AG04449 (cell line): ENCODE data around the gene GPR65.
A peak's percentile ranks its signal among the peaks of the same experiment; 100 is the strongest.

ENCODE experiments used
- CTCF ChIA-PET: fragments of 350-600 bp; formaldehyde crosslinking; extraction: SDS; loops from one replicate; lab custom pipeline; 2021; ENCODE audit warnings: antibody characterized with exemption; lab: Yijun Ruan, JAX
- POLR2A ChIA-PET: fragments of 400-600, 350-600 bp; formaldehyde crosslinking; extraction: SDS; loops from one replicate; lab custom pipeline; 2020; ENCODE audit warnings: antibody characterized with exemption, inconsistent platforms; lab: Yijun Ruan, JAX
- DNase-seq: peaks from one replicate; pipeline ENCODE4 v3.0.0-alpha.2; 2010; ENCODE audit warnings: low read depth, low spot score
- H3K4me3 ChIP-seq: 2 replicates; pipeline ENCODE4 v1.5.1; 2011; ENCODE audit warnings: low read depth, mild to moderate bottlenecking, control low read depth, low read length
- TF ChIP-seq, protein P1 (sequence below): IDR thresholded peaks from one replicate; pipeline ENCODE4 v1.5.1; 2011; ENCODE audit warnings: mild to moderate bottlenecking, moderate library complexity, low read length, control low read depth, inconsistent platforms; ENCODE audit not compliant: insufficient read depth; ENCODE audit errors: missing control alignments

GPR65 gene

GRCh38 chr14:87992346-87992717 lies 12.6 kb upstream of the GPR65 start:
- POLR2A ChIA-PET, result interaction anchor here (0.6 kb wide), 1 partner anchor 297 kb away, joined by 3 read pairs; no protein-coding TSS in a partner anchor
- DNase-seq, result no peak
- H3K4me3 ChIP-seq, result peak overlapping the region; percentile 68
- TF ChIP-seq, protein P1, sequence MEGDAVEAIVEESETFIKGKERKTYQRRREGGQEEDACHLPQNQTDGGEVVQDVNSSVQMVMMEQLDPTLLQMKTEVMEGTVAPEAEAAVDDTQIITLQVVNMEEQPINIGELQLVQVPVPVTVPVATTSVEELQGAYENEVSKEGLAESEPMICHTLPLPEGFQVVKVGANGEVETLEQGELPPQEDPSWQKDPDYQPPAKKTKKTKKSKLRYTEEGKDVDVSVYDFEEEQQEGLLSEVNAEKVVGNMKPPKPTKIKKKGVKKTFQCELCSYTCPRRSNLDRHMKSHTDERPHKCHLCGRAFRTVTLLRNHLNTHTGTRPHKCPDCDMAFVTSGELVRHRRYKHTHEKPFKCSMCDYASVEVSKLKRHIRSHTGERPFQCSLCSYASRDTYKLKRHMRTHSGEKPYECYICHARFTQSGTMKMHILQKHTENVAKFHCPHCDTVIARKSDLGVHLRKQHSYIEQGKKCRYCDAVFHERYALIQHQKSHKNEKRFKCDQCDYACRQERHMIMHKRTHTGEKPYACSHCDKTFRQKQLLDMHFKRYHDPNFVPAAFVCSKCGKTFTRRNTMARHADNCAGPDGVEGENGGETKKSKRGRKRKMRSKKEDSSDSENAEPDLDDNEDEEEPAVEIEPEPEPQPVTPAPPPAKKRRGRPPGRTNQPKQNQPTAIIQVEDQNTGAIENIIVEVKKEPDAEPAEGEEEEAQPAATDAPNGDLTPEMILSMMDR, result no peak
- CTCF ChIA-PET, result interaction anchor here (1.2 to 1.4 kb wide), 2 partner anchors 12 to 47 kb away, joined by 3 to 5 read pairs; partner anchors contain the start of gene GPR65

GRCh38 chr14:87992718-87993628 lies 12.0 kb upstream of the GPR65 start, which contains the start of gene GALC:
GALC (minus strand) TSS chr14:87993182; CDS start chr14:87993164, 18 bp downstream.
- peak; percentile 34 for DNase-seq

GRCh38 chr14:87994974-87995373 lies 10.0 kb upstream of the GPR65 start:
- DNase-seq, result no peak
- TF ChIP-seq, protein P1, result no peak
- POLR2A ChIA-PET, result no interaction called here
- H3K4me3 ChIP-seq, result no peak overlapping the region
- CTCF ChIA-PET, result interaction anchor here (1.5 to 1.9 kb wide), 2 partner anchors 20 to 50 kb away, joined by 3 to 9 read pairs; no protein-coding TSS in a partner anchor

More at GRCh38 chr14:87992718-87993628, 12.0 kb upstream of the GPR65 start, which contains the start of gene GALC:
- peak within 1 kb of the TSS; percentile 68 for H3K4me3 ChIP-seq
- POLR2A ChIA-PET, result interaction anchor here (0.6 kb wide), 2 partner anchors 296 to 755 kb away, joined by 3 read pairs; no protein-coding TSS in a partner anchor
- TF ChIP-seq, protein P1, result no peak
- CTCF ChIA-PET, result interaction anchor here (1.2 to 1.4 kb wide), 2 partner anchors 11 to 47 kb away, joined by 3 to 5 read pairs; partner anchors contain the start of gene GPR65

- ChIA-PET CTCF (interaction anchor here (1.5 to 1.9 kb wide), 2 partner anchors 20 to 50 kb away, joined by 3 to 9 read pairs; no protein-coding TSS in a partner anchor), POLR2A (no interaction called here)
- no peak for DNase-seq
- no peak overlapping the region for H3K4me3 ChIP-seq
- TF ChIP-seq, protein P1, result no peak
Observed at GRCh38 chr14:87995500-87996290, 9.2 kb upstream of the GPR65 start.

DNA sequence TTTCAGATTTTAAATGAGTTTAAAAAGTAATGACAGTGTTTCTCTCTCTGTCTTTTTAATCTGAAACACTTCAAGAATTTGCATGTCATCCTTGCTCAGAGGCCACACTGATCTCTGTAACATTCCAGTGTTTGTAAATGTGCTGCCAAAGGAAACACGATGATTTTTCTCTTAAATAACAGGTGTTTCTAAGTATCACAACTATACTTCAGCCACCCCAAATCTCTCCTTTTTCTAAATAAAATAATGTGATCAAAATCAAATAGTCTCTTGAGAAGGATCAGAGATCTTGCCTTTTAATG lies 8.7 kb upstream of the GPR65 start:
- DNase-seq, result no peak
- H3K4me3 ChIP-seq, result no peak overlapping the region
- CTCF ChIA-PET, result no interaction called here
- TF ChIP-seq, protein P1, result no peak
- POLR2A ChIA-PET, result no interaction called here
